ENCODE results near the gene PRKCE. TPM values are rescaled to one million over a fixed set of nuclear protein-coding genes. Genes with fewer than 3 reads are reported as not detected.

The PRKCE gene
- total RNA-seq, 1 donor from 2014 or later = 12.0 TPM

DNA sequence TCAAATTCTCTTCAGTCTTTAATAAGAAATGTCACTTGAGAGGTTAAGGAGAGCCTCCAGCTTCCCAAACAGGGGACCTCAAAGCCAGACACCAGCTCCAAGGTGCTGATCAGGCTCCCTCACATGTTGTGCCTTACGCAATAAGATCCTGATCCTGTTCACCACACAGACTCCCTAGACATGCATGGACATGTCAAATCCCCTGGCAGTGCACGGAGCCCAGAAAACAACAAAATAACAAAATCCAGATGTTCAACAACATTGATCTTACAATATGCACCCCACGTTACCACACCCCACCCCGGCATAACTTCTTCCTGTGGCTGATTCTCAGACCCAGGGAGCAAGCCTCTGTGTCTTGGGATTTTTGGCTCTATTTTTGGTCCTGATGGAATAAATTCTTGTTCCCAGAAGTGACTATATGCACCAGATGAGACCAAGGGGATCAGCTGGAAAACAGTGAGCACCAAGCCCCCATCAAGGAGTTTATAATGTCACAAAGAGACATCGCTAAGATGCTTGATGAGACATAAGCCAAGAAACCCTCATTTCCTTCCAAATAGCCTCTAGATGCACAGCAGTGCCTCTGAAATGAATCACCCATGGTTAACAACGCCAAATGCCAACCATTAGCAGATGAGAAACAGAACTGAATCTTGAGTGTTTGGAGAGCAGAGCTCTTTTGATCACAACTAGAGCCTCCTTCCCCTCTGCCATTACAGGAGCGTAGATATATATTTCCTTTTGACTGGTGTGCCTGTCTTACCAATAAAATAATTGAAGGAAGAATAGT lies 198.2 kb downstream of the PRKCE start:
- H3K36me3 Mint-ChIP-seq (ENCODE audit: low read depth) = no peaks in the 10 kb centered on the region
- no peak overlapping the region for H3K4me3 Mint-ChIP-seq (ENCODE audit: unreplicated experiment)
- no peaks in the 10 kb centered on the region for H3K27me3 Mint-ChIP-seq (ENCODE audit: low read depth)
- no peak for TF ChIP-seq CTCF (IDR thresholded peaks at IDR 0.05)
- DNase-seq (ENCODE audit: low spot score) = no peak
- H3K4me1 Mint-ChIP-seq (ENCODE audit: low read depth) = peaks cover 44% of the 10 kb centered on the region
- H3K9me3 Mint-ChIP-seq (ENCODE audit: low read depth) = peaks cover 4% of the 10 kb centered on the region
- H3K27ac Mint-ChIP-seq (ENCODE audit: unreplicated experiment) = no peak overlapping the region

DNA sequence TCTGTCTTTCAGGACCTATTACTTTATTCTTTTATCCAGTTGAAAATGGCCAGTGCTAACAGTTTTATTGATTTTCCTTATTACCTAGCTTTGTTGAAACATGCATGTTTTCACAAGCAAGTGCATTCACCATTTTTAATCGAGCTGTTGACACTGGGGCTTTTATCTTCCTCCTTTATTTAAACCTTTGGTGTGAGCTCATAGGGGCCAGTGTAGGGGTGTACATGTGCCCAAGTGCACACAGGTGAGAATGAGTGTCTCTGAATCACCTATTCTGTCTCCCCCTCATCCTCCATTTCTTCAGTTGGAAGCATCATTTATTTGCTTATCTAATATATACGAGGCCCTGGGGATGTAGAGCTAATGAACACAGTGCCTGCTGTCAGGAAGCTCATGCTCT lies 199.1 kb downstream of the PRKCE start:
- H3K36me3 Mint-ChIP-seq (ENCODE audit: low read depth) = no peaks in the 10 kb centered on the region
- H3K27ac Mint-ChIP-seq (ENCODE audit: unreplicated experiment) = no peak overlapping the region
- peaks cover 4% of the 10 kb centered on the region for H3K9me3 Mint-ChIP-seq (ENCODE audit: low read depth)
- no peak for DNase-seq (ENCODE audit: low spot score)
- peaks cover 42% of the 10 kb centered on the region for H3K4me1 Mint-ChIP-seq (ENCODE audit: low read depth)
- TF ChIP-seq CTCF (IDR thresholded peaks at IDR 0.05) = no peak
- H3K27me3 Mint-ChIP-seq (ENCODE audit: low read depth) = no peaks in the 10 kb centered on the region
- no peak overlapping the region for H3K4me3 Mint-ChIP-seq (ENCODE audit: unreplicated experiment)

DNA sequence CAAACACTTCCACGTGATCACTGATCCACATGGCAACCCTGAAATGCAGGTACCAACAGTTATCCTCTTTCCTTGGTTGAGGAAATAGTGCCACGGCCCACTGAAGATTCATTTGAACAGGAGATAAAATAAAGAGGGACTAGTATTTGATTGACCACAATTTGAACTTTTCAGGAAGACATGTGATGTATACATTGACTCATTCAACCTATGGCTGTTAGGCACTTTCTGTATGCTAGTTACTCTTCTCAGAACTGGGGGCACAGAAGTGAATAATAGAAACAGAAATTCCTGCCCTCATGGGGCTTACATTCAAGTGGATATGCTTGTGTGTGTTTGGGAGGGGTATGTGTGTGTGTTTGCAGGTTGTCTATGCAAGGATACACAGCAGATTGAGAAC lies 199.6 kb downstream of the PRKCE start:
- Mint-ChIP-seq H3K27me3 (ENCODE audit: low read depth) (no peaks in the 10 kb centered on the region), H3K4me3 (ENCODE audit: unreplicated experiment) (no peak overlapping the region), H3K36me3 (ENCODE audit: low read depth) (no peaks in the 10 kb centered on the region), H3K9me3 (ENCODE audit: low read depth) (peaks cover 4% of the 10 kb centered on the region), H3K4me1 (ENCODE audit: low read depth) (peaks cover 39% of the 10 kb centered on the region), H3K27ac (ENCODE audit: unreplicated experiment) (no peak overlapping the region)
- no peak for TF ChIP-seq CTCF (IDR thresholded peaks at IDR 0.05)
- no peak for DNase-seq (ENCODE audit: low spot score)

- Mint-ChIP-seq H3K27ac (ENCODE audit: unreplicated experiment) (no peak overlapping the region), H3K4me3 (ENCODE audit: unreplicated experiment) (no peak overlapping the region), H3K27me3 (ENCODE audit: low read depth) (no peaks in the 10 kb centered on the region), H3K9me3 (ENCODE audit: low read depth) (peaks cover 6% of the 10 kb centered on the region), H3K4me1 (ENCODE audit: low read depth) (peaks cover 37% of the 10 kb centered on the region), H3K36me3 (ENCODE audit: low read depth) (no peaks in the 10 kb centered on the region)
- no peak for TF ChIP-seq CTCF (IDR thresholded peaks at IDR 0.05)
- DNase-seq (ENCODE audit: low spot score) = no peak
Observed at GRCh38 chr2:45851576-45852304, 200.3 kb downstream of the PRKCE start.

GRCh38 chr2:45852450-45853150 lies 201.1 kb downstream of the PRKCE start:
- TF ChIP-seq CTCF (IDR thresholded peaks at IDR 0.05) = no peak
- H3K4me1 Mint-ChIP-seq (ENCODE audit: low read depth) = peaks cover 37% of the 10 kb centered on the region

More at GRCh38 chr2:45852450-45853150, 201.1 kb downstream of the PRKCE start:
- DNase-seq (ENCODE audit: low spot score) = no peak
- H3K27ac Mint-ChIP-seq (ENCODE audit: unreplicated experiment) = no peak overlapping the region
- peaks cover 7% of the 10 kb centered on the region for H3K9me3 Mint-ChIP-seq (ENCODE audit: low read depth)
- no peak overlapping the region for H3K4me3 Mint-ChIP-seq (ENCODE audit: unreplicated experiment)
- no peaks in the 10 kb centered on the region for H3K27me3 Mint-ChIP-seq (ENCODE audit: low read depth)
- no peaks in the 10 kb centered on the region for H3K36me3 Mint-ChIP-seq (ENCODE audit: low read depth)
